Lung (tissue), 12 donors: ENCODE results near the gene IPO9. TPM values are rescaled to one million over a fixed set of nuclear protein-coding genes. Genes with fewer than 3 reads are reported as not detected.

ENCODE experiments used
- ATAC-seq: fragments of 200-7000 bp; cut with Tn5 transposase; one replicate; pipeline ENCODE4 v1.9.1; 2020; ENCODE audit warnings: moderate number of reproducible peaks; ENCODE audit not compliant: insufficient read depth, low FRiP score
- DNase-seq, 3 donors: peaks; one replicate each; pipeline ENCODE4 v3.0.0-alpha.2; 2013 to 2017
- H3K27ac ChIP-seq, 2 donors: one replicate each; pipeline ENCODE4 v1.5.1; 2013; ENCODE audit warnings: mild to moderate bottlenecking in 2 of 2, moderate library complexity in 2 of 2, control low read depth in 1 of 2, inconsistent platforms in 1 of 2, low read depth in 1 of 2, low read length in 1 of 2
- H3K27me3 ChIP-seq, 3 donors: one replicate each; pipeline ENCODE4 v1.5.1; 2013; ENCODE audit warnings: low read length in 2 of 3; ENCODE audit not compliant: control insufficient read depth in 3 of 3, insufficient read depth in 3 of 3
- H3K36me3 ChIP-seq, 4 donors: one replicate each; pipeline ENCODE4 v1.5.1; 2013; ENCODE audit warnings: low read length in 4 of 4, mild to moderate bottlenecking in 1 of 4, moderate library complexity in 1 of 4; ENCODE audit not compliant: control insufficient read depth in 4 of 4, insufficient read depth in 4 of 4
- H3K4me1 ChIP-seq, 5 donors: one replicate each; pipeline ENCODE4 v1.5.1; 2013; ENCODE audit warnings: low read length in 5 of 5, mild to moderate bottlenecking in 2 of 5, moderate library complexity in 1 of 5; ENCODE audit not compliant: control insufficient read depth in 5 of 5, insufficient read depth in 5 of 5
- H3K4me3 ChIP-seq: one replicate; pipeline ENCODE4 v1.5.1; 2013; ENCODE audit warnings: mild to moderate bottlenecking, control low read depth, moderate library complexity
- H3K9ac ChIP-seq, 2 donors: one replicate each; pipeline ENCODE4 v1.5.1; 2013; ENCODE audit warnings: low read length in 2 of 2, control low read depth in 1 of 2; ENCODE audit not compliant: insufficient read depth in 1 of 2
- H3K9me3 ChIP-seq, 4 donors: one replicate each; pipeline ENCODE4 v1.5.1; 2013; ENCODE audit warnings: low read length in 3 of 4, mild to moderate bottlenecking in 1 of 4, moderate library complexity in 1 of 4; ENCODE audit not compliant: control insufficient read depth in 4 of 4, insufficient read depth in 3 of 4
- CTCF ChIP-seq: IDR thresholded peaks from 2 replicates; pipeline ENCODE4 v1.5.1; 2012; ENCODE audit warnings: mild to moderate bottlenecking; ENCODE audit errors: control extremely low read depth, extremely low read depth
- WGBS, 2 donors: extraction: QIAGEN DNeasy Blood & Tissue Kit; methylation state at CpG; one replicate each; pipeline ENCODE4 v1.1.7; 2013; 5-methylcytosine and 5-hydroxymethylcytosine counted together
- polyA plus RNA-seq, 2 donors: library from polyadenylated mRNA; stranded (reverse); fragments of 200-250 nt; gene quantifications; one replicate each; pipeline ENCODE4 v1.2.1, GENCODE V29; 2013
- total RNA-seq, 2 donors: library from RNA; depleted of rRNA in 1 of 2; stranded (reverse); fragments of >200 nt in 1 of 2; gene quantifications; one replicate each; pipeline ENCODE4 v1.2.1, GENCODE V29; 2014 to 2021
- donor health status: control.
- donor health status: control.
- donor health status: Bipolar disorder and iron deficiency.
- donor health status: healthy.
- donor health status: DM: yes; HTN: yes; CAD: no.

The IPO9 gene
- total and polyA plus RNA-seq, 4 donors: 16.7 to 52.3 (median 30.8) TPM

DNA sequence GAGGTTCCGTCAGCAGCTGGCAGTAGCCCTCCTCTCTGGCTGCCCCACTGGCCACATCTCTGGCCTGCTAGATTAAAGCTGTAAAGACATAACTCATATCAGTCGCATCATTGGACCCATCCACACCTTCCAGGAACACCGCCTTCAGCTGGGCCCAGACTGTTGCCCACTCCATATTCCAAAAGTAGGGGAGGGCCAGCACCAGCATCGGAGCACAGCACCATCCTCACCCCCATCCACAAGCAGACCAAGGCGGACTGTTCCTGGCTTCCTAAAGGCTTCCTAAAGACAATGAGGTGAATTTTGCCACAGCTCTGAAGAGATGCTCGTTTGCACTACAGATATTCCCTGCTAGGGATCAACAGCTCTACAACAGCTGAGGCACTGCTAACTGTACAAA, 63.3 kb downstream of the IPO9 start:
- DNase-seq (no peak), ATAC-seq (no peak)
- peaks cover 0 to 17% (median 5%) of the 10 kb centered on the region in 5 donors for H3K4me1 ChIP-seq
- no peak overlapping the region for H3K9ac ChIP-seq
- no peak overlapping the region for H3K27ac ChIP-seq
- no peaks in the 10 kb centered on the region for H3K36me3 ChIP-seq
- 91 to 96% methylated on average over 6 of the region's 6 CpGs for WGBS, 2 donors
- no peak for TF ChIP-seq CTCF
- no peaks in the 10 kb centered on the region for H3K27me3 ChIP-seq
- no peak overlapping the region for H3K4me3 ChIP-seq
- no peaks in the 10 kb centered on the region for H3K9me3 ChIP-seq

- Histone ChIP-seq H3K9me3 (no peaks in the 10 kb centered on the region), H3K9ac (no peak overlapping the region), H3K27ac (no peak overlapping the region), H3K36me3 (no peaks in the 10 kb centered on the region), H3K4me3 (no peak overlapping the region), H3K4me1 (peaks cover 0 to 10% (median 0%) of the 10 kb centered on the region in 5 donors), H3K27me3 (no peaks in the 10 kb centered on the region)
- DNase-seq: no peak
- 67 to 84% methylated on average over 2 to 3 of the region's 3 CpGs for WGBS, 2 donors
- no peak for ATAC-seq
- TF ChIP-seq CTCF: no peak
These were observed 64.5 kb downstream of the IPO9 start for GRCh38 chr1:201893431-201893830.

DNA sequence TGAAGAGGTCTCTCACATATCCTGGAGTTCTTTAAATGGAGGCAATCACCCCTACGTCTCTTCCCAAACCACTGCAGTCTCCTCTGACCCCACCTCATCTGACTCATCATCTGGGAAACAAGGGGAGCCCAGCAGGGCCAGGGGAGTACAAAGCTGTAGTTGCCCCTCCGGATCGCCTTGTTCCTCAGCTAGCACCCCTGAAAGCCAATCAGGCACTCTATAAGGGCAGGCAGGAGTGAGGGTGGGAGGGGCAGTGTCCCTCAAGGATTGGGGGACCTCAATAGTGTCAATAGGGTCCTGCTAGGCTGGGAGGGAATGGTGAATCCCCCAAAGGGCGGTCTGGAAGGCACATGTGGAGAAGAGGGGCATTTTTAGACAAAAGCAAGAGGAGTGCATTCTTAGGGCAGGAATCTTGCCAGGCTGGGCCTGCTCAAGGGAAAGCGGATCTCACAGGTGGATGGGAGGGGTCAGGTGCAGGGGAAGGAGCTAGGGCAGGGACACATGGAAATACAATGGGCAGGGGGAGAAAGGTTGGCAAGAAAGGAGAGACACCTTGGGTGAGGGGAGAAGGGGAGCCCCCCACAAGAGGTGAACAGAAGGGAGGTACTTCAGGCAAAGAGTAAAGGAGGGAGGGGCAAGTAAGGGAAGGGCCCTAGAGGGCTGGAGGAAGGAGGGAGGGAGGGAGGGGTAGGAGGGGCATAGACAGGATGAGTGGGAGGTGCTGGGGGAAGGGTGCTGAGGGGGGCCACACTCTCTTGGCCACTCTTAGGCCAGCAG, 65.6 kb downstream of the IPO9 start:
- no peak for TF ChIP-seq CTCF
- ATAC-seq (no peak), DNase-seq (peak in 2 of 3 donors; percentile 31 to 34)
- no peaks in the 10 kb centered on the region for H3K27me3 ChIP-seq
- no peak overlapping the region for H3K4me3 ChIP-seq
- no peaks in the 10 kb centered on the region for H3K36me3 ChIP-seq
- H3K9me3 ChIP-seq: no peaks in the 10 kb centered on the region
- 84 to 92% methylated on average over 5 of the region's 5 CpGs for WGBS, 2 donors
- no peak overlapping the region for H3K9ac ChIP-seq
- peaks cover 0 to 2% (median 0%) of the 10 kb centered on the region in 5 donors for H3K4me1 ChIP-seq
- no peak overlapping the region for H3K27ac ChIP-seq
